ENCODE measurements around the gene TNC. TPM values are rescaled to one million over a fixed set of nuclear protein-coding genes. Genes with fewer than 3 reads are reported as not detected.

Gene TNC
- total RNA-seq, 3 donors from 2014 or later (not counting 1 experiment from before 2014, with no cell fraction given), result not detected

DNA sequence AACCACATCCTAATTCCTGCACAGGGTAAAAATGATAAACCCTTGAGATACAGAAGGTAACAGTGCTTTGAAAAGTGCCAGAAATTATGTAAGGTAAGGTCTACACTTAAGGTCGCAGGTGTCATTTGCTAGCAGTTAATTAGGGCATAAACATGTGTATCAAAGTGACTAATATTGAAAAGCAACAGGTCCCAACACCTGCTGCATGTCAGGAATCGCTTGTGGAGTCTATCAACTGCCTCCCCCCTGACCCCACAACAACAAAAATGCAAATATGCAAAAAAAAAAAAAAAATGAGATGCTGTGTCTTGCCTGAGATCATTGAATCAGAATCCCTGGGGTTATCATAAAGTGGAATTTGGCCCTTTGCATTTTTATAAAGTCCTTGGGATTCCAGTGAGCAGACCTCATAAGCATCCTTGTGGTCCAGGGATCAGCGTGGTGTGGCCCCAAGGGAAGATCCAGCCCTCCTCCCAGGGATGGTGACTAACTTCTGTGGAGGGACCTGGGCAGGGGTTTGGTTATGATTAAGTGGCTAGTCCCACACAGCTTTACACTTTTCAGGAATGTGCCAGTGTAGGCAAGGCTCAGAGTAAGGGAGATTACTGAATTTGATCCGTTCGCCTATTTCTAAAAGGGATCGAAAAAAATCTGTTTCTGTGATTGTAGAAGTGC, 95.1 kb downstream of the TNC start:
- no peaks in the 10 kb centered on the region for H3K36me3 Mint-ChIP-seq
- Histone ChIP-seq H3K9me3 (ENCODE audit: control insufficient read depth, insufficient read depth, low read length) (no peaks in the 10 kb centered on the region), H3K4me1 (ENCODE audit: control insufficient read depth, insufficient read depth, low read length) (no peaks in the 10 kb centered on the region), H3K27me3 (ENCODE audit: control insufficient read depth, insufficient read depth, low read length) (no peaks in the 10 kb centered on the region), H3K27ac (ENCODE audit: low read length) (no peak overlapping the region), H3K36me3 (ENCODE audit: control insufficient read depth, insufficient read depth, low read length) (no peaks in the 10 kb centered on the region), H3K4me3 (ENCODE audit: low read length) (no peak overlapping the region)
- intact Hi-C loops (cut with micrococcal nuclease), result no loop called here
- no peak overlapping the region for H3K4me3 Mint-ChIP-seq
- no peaks in the 10 kb centered on the region for H3K9me3 Mint-ChIP-seq
- H3K4me1 Mint-ChIP-seq, result no peaks in the 10 kb centered on the region
- DNase-seq (no peak), ATAC-seq (no peak)
- 88% methylated on average over 6 of the region's 6 CpGs for WGBS (ENCODE audit: insufficient coverage)
- TF ChIP-seq, protein P1, sequence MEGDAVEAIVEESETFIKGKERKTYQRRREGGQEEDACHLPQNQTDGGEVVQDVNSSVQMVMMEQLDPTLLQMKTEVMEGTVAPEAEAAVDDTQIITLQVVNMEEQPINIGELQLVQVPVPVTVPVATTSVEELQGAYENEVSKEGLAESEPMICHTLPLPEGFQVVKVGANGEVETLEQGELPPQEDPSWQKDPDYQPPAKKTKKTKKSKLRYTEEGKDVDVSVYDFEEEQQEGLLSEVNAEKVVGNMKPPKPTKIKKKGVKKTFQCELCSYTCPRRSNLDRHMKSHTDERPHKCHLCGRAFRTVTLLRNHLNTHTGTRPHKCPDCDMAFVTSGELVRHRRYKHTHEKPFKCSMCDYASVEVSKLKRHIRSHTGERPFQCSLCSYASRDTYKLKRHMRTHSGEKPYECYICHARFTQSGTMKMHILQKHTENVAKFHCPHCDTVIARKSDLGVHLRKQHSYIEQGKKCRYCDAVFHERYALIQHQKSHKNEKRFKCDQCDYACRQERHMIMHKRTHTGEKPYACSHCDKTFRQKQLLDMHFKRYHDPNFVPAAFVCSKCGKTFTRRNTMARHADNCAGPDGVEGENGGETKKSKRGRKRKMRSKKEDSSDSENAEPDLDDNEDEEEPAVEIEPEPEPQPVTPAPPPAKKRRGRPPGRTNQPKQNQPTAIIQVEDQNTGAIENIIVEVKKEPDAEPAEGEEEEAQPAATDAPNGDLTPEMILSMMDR (IDR thresholded peaks at IDR 0.05), result no peak
- H3K27ac Mint-ChIP-seq, result no peak overlapping the region
- H3K27me3 Mint-ChIP-seq (ENCODE audit: low read depth in 2 of 2), result peaks cover 8 to 16% of the 10 kb centered on the region in 2 donors

DNA sequence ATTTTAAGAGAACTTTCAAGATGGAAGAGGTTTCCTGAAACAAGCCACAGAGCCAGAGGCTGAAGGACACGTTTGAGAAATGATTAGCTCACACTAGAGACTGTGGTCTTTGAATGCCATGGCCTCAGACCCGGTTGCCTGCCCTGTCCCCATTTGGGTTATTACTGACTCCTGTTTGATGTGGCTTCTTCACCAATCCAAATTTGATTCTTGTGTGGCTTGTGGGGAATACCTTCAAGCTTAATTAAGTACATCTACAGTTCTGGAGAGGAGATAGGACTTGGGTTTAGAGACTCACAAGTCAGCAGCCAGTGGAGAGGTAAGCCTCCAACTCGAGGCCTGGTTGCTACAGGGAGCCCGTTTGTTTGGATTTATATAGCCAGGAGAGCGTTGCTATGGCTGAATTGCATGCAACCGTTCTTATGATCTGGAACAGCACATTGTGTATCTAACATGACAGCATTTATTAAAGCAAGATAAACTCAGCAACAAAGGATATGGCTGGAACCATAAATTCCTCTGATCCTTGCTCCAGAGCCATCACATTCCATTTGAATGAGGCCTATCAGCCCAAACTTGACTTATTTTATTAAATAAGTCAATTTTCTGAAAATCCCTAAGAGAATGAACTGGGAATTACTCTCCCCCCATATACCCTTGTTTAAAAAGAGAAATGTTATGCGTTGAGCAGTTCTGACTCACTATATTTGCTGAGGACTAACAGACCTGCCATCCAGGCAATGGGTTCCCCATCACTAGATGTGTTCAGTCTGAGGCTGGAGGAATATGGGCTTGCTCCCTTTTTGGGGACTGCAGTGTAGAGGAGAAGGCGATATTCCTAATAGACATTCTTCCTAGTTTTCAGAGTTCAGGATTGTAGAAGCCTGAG, 99.2 kb downstream of the TNC start:
- no peaks in the 10 kb centered on the region for H3K36me3 Mint-ChIP-seq
- intact Hi-C loops (cut with micrococcal nuclease), result no loop called here
- H3K4me1 Mint-ChIP-seq, result no peaks in the 10 kb centered on the region

DNA sequence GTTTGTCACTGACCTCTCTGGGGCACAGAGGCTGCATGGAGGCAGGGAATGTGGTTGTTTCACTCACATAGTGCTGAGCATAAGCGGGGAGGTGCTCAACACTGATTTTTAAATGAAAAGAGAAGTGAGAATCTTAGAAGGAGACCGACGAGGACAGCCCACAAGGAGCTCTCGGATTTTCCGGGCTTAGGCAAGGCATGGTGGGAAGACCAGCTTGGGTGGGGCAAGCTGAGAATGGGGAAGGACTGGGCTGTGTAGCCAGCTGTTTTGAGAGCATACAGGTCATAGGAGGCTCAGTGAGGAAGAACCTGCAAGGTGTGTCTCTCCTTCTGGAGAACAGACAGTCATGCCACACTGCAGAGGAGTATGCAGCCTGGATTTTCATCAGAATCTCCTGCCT, 101.6 kb downstream of the TNC start:
- H3K9me3 ChIP-seq (ENCODE audit: control insufficient read depth, insufficient read depth, low read length), result no peaks in the 10 kb centered on the region
- ATAC-seq (no peak), DNase-seq (no peak)
- Mint-ChIP-seq H3K27me3 (ENCODE audit: low read depth in 2 of 2) (peaks cover 5 to 8% of the 10 kb centered on the region in 2 donors), H3K4me3 (no peak overlapping the region), H3K36me3 (no peaks in the 10 kb centered on the region), H3K9me3 (no peaks in the 10 kb centered on the region), H3K27ac (no peak overlapping the region), H3K4me1 (no peaks in the 10 kb centered on the region)
- H3K4me1 ChIP-seq (ENCODE audit: control insufficient read depth, insufficient read depth, low read length), result no peaks in the 10 kb centered on the region
- no peaks in the 10 kb centered on the region for H3K36me3 ChIP-seq (ENCODE audit: control insufficient read depth, insufficient read depth, low read length)
- H3K27ac ChIP-seq (ENCODE audit: low read length), result no peak overlapping the region
- intact Hi-C loops (cut with micrococcal nuclease), result no loop called here
- H3K27me3 ChIP-seq (ENCODE audit: control insufficient read depth, insufficient read depth, low read length), result no peaks in the 10 kb centered on the region
- no peak overlapping the region for H3K4me3 ChIP-seq (ENCODE audit: low read length)
- TF ChIP-seq, protein P1 (IDR thresholded peaks at IDR 0.05), result no peak
- 82% methylated on average over 5 of the region's 5 CpGs for WGBS (ENCODE audit: insufficient coverage)

More for the DNA sequence above, 99.2 kb downstream of the TNC start:
- DNase-seq (no peak), ATAC-seq (no peak)
- H3K36me3 ChIP-seq (ENCODE audit: control insufficient read depth, insufficient read depth, low read length), result no peaks in the 10 kb centered on the region
- H3K27me3 ChIP-seq (ENCODE audit: control insufficient read depth, insufficient read depth, low read length), result no peaks in the 10 kb centered on the region
- peaks cover 5 to 8% of the 10 kb centered on the region in 2 donors for H3K27me3 Mint-ChIP-seq (ENCODE audit: low read depth in 2 of 2)
- H3K9me3 ChIP-seq (ENCODE audit: control insufficient read depth, insufficient read depth, low read length), result no peaks in the 10 kb centered on the region
- no peaks in the 10 kb centered on the region for H3K9me3 Mint-ChIP-seq
- H3K4me3 Mint-ChIP-seq, result no peak overlapping the region
- TF ChIP-seq, protein P1 (IDR thresholded peaks at IDR 0.05), result no peak
- 55% methylated on average over 8 of the region's 8 CpGs for WGBS (ENCODE audit: insufficient coverage)
- no peak overlapping the region for H3K4me3 ChIP-seq (ENCODE audit: low read length)
- no peaks in the 10 kb centered on the region for H3K4me1 ChIP-seq (ENCODE audit: control insufficient read depth, insufficient read depth, low read length)
- H3K27ac Mint-ChIP-seq, result no peak overlapping the region
- H3K27ac ChIP-seq (ENCODE audit: low read length), result no peak overlapping the region
